GM12865 (cell line): Measurements from ENCODE around the gene LRRC32.
"Not testable (repeated sequence)": the region's sequence is repeated elsewhere in the genome, so short reads cannot be mapped to it uniquely, and the experiment has no call there.

Experiments
- DNase-seq: peaks from one replicate; pipeline ENCODE4 v3.0.0; 2010; ENCODE audit warnings: low read depth
- H3K4me3 ChIP-seq: 2 replicates; pipeline ENCODE4 v1.5.1; 2011; ENCODE audit warnings: mild to moderate bottlenecking, low read depth, low read length, control low read depth
- CTCF ChIP-seq: IDR thresholded peaks from 2 replicates; pipeline ENCODE4 v1.5.1; 2011; ENCODE audit warnings: low read length, control low read depth, low read depth, inconsistent platforms; ENCODE audit not compliant: insufficient read depth; ENCODE audit errors: missing control alignments

Gene LRRC32

GRCh38 chr11:76610371-76610770 lies 60.2 kb downstream of the LRRC32 start:
- DNase-seq, result no peak
- H3K4me3 ChIP-seq, result no peak overlapping the region
- TF ChIP-seq CTCF, result no peak

DNA sequence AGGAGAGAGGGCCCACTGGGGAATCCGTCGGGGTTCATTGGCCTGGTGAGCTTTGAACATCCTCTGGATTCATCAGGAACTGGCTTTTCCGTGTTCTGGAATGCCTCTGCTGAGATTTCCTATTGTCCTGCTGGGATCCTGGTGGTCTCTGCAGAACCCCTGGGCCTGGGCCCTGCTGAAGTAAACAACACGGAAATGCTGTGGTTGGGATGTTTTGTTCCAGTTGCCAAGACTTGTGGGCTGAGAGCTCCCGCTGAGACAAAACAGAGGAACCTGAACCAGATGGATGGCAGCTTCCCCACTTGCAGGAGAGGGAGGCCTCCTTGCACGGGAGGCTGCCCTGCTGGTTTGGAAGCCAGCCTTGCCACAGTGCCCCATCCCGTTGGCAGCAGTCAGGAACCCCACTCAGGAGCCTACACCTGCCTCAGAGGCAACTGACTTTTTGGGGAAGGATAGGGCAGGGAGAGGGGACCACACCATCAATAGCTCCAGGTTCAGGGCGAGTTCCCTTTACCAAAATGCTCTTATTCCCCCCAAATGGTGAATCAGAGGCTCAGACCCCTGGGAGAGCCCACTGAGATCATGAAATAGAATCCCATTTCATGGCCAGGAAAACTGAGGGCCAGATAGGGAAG lies 60.7 kb downstream of the LRRC32 start:
- no peak overlapping the region for H3K4me3 ChIP-seq
- no peak for DNase-seq
- no peak for TF ChIP-seq CTCF

GRCh38 chr11:76608879-76609460 lies 61.6 kb downstream of the LRRC32 start:
- H3K4me3 ChIP-seq, result not testable (repeated sequence)

DNA sequence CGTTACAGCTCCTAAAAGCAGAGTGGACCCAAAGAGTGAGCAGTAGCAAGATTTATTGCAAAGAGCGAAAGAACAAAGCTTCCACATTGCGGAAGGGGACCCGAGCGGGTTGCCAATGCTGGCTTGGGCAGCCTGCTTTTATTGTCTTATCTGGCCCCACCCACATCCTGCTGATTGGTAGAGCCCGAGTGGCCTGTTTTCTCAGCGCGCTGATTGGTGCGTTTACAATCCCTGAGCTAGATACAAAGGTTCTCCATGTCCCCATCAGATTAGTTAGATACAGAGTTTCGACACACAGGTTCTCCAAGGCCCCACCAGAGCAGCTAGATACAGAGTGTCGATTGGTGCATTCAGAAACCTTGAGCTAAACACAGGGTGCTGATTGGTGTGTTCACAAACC lies 62.3 kb downstream of the LRRC32 start:
- DNase-seq, H3K4me3 ChIP-seq: not testable (repeated sequence)

More at GRCh38 chr11:76608879-76609460, 61.6 kb downstream of the LRRC32 start:
- not testable (repeated sequence) for DNase-seq
